K562 (cell line): ENCODE data around the gene GLUL. TPM values are rescaled to one million over a fixed set of nuclear protein-coding genes. Genes with fewer than 3 reads are reported as not detected.

Experiments
- CHAMP1 ChIP-seq: fragments of 450-650 bp; IDR thresholded peaks from 2 replicates; pipeline ENCODE4 v1.6.1; 2016; ENCODE audit warnings: mild to moderate bottlenecking
- CHCHD3 ChIP-seq: fragments of 250-450 bp; sonication (Bioruptor Pico); IDR thresholded peaks from 2 replicates; pipeline ENCODE4 v2.1.2; 2022; ENCODE audit warnings: mild to moderate bottlenecking
- CTCF ChIP-seq, 3 experiments: IDR thresholded peaks in 2 of 3; conservative IDR thresholded peaks in 1 of 3; 2 replicates each; pipeline ENCODE4 v1.5.1; 2011 to 2012; ENCODE audit warnings: low read length in 3 of 3, mild to moderate bottlenecking in 3 of 3, control low read depth in 2 of 3, improper control_type of control experiment in 1 of 3, inconsistent platforms in 1 of 3, low read depth in 1 of 3, mixed read lengths in 1 of 3, moderate library complexity in 1 of 3; ENCODE audit not compliant: insufficient read depth in 2 of 3
- ERF ChIP-seq: fragments of 450-650 bp; formaldehyde crosslinking; IDR thresholded peaks from 2 replicates; pipeline ENCODE4 v1.4.0; 2020; ENCODE audit warnings: mild to moderate bottlenecking, mixed read lengths
- EWSR1 ChIP-seq: fragments of 450-650 bp; IDR thresholded peaks from 2 replicates; pipeline ENCODE4 v1.6.1; 2018; ENCODE audit warnings: borderline replicate concordance, mild to moderate bottlenecking, low read depth, moderate library complexity; ENCODE audit not compliant: partially characterized antibody
- FOS ChIP-seq: IDR thresholded peaks from 3 replicates; pipeline ENCODE4 v1.6.1; 2011; ENCODE audit not compliant: insufficient read length; ENCODE audit errors: extremely low read depth
- HDAC1 ChIP-seq, 2 experiments: fragments of 450-650 bp; IDR thresholded peaks; 2 replicates each; pipeline ENCODE4 v1.6.1; 2016 to 2017; ENCODE audit warnings: inconsistent platforms in 1 of 2, mild to moderate bottlenecking in 1 of 2, moderate library complexity in 1 of 2
- HDAC8 ChIP-seq: fragments of 450-650 bp; IDR thresholded peaks from 2 replicates; pipeline ENCODE4 v1.6.1; 2016; ENCODE audit warnings: mild to moderate bottlenecking, missing genetic modification characterization, moderate library complexity, missing compliant biosample characterization
- JUN ChIP-seq, 2 experiments: sonication (generic) in 1 of 2; formaldehyde crosslinking in 1 of 2; IDR thresholded peaks; 2 replicates each; pipeline versions ENCODE4 v1.6.1 to v1.8.0; 2012 to 2022; ENCODE audit warnings: borderline replicate concordance in 2 of 2, mild to moderate bottlenecking in 2 of 2, improper control_type of control experiment in 1 of 2, low read depth in 1 of 2, low read length in 1 of 2, missing genetic modification reagents in 1 of 2
- MAZ ChIP-seq, 2 experiments: fragments of 450-650 bp in 1 of 2; sonication (generic) in 1 of 2; formaldehyde crosslinking; IDR thresholded peaks in 1 of 2; conservative IDR thresholded peaks in 1 of 2; 2 replicates each; pipeline versions ENCODE4 v1.4.0 to v1.5.0; 2020; ENCODE audit warnings: mild to moderate bottlenecking in 1 of 2, missing genetic modification reagents in 1 of 2
- MXI1 ChIP-seq: IDR thresholded peaks from 2 replicates; pipeline ENCODE4 v1.6.1; 2011; ENCODE audit warnings: low read depth, mild to moderate bottlenecking, improper control_type of control experiment, low read length
- NFE2L1 ChIP-seq: fragments of 450-650 bp; IDR thresholded peaks from 2 replicates; pipeline ENCODE4 v1.6.1; 2016; ENCODE audit warnings: missing genetic modification characterization, low read depth, mild to moderate bottlenecking, missing compliant biosample characterization, moderate library complexity, borderline replicate concordance
- NR1H2 ChIP-seq: sonication (generic); formaldehyde crosslinking; IDR thresholded peaks from 2 replicates; pipeline ENCODE4 v1.4.0; 2020; ENCODE audit warnings: mild to moderate bottlenecking, missing genetic modification reagents
- NR3C1 ChIP-seq: sonication (generic); formaldehyde crosslinking; IDR thresholded peaks from 2 replicates; pipeline ENCODE4 v1.8.1; 2022; ENCODE audit warnings: missing genetic modification reagents
- PRPF4 ChIP-seq: fragments of 200-400 bp; formaldehyde crosslinking; IDR thresholded peaks from one replicate; pipeline ENCODE4 v1.6.1; 2017; ENCODE audit warnings: low read length, low read depth, mild to moderate bottlenecking; ENCODE audit not compliant: insufficient read depth, poor library complexity, severe bottlenecking
- RFX1 ChIP-seq: fragments of 450-650 bp; IDR thresholded peaks from 2 replicates; pipeline ENCODE4 v1.6.1; 2016; ENCODE audit warnings: mild to moderate bottlenecking, moderate library complexity
- SMARCA4 ChIP-seq: fragments of 450-650 bp; IDR thresholded peaks from 2 replicates; pipeline ENCODE4 v1.6.1; 2016
- SMARCC2 ChIP-seq: fragments of 450-650 bp; IDR thresholded peaks from 2 replicates; pipeline ENCODE4 v1.6.1; 2017; ENCODE audit warnings: antibody characterized with exemption, moderate library complexity, mild to moderate bottlenecking, low read depth
- SOX6 ChIP-seq: fragments of 450-650 bp; IDR thresholded peaks from 2 replicates; pipeline ENCODE4 v1.6.1; 2014; ENCODE audit warnings: mild to moderate bottlenecking
- TCF15 ChIP-seq: fragments of 250-450 bp; sonication (Bioruptor Pico); IDR thresholded peaks from 2 replicates; pipeline ENCODE4 v1.8.0; 2022; ENCODE audit warnings: moderate library complexity, mild to moderate bottlenecking, inconsistent platforms
- TCF3 ChIP-seq: sonication (generic); formaldehyde crosslinking; IDR thresholded peaks from 2 replicates; pipeline ENCODE4 v1.4.0; 2020; ENCODE audit warnings: mild to moderate bottlenecking, missing genetic modification reagents
- TEAD1 ChIP-seq, 2 experiments: fragments of 450-650 bp in 1 of 2; sonication (generic) in 1 of 2; formaldehyde crosslinking; IDR thresholded peaks; 2 replicates each; pipeline versions ENCODE4 v1.4.0 to v1.8.0; 2020 to 2022; ENCODE audit warnings: mild to moderate bottlenecking in 2 of 2, missing genetic modification reagents in 1 of 2
- ZNF175 ChIP-seq: fragments of 200-800 bp; sonication (Bioruptor generic); IDR thresholded peaks from 2 replicates; pipeline ENCODE4 v1.6.1; 2016; ENCODE audit warnings: low read depth, mild to moderate bottlenecking, missing genetic modification characterization, missing compliant biosample characterization
- ZNF444 ChIP-seq: fragments of 250-450 bp; sonication (Bioruptor Pico); IDR thresholded peaks from 2 replicates; pipeline ENCODE4 v1.4.0; 2020; ENCODE audit warnings: mild to moderate bottlenecking, moderate library complexity
- polyA plus RNA-seq, 8 experiments: library from polyadenylated mRNA; depleted of rRNA in 4 of 8; stranded (reverse) in 5 of 8; unstranded in 3 of 8; fragments of >200 nt; fragmentation: Nextera tagmentation in 2 of 8; fragmentation: Illumina TruSeq in 1 of 8; extraction: Ambion mirVana in 2 of 8; extraction: Trizol in 1 of 8; gene quantifications; 2 replicates each; pipeline versions ENCODE4 v1.2.1 to v1.2.3, GENCODE V29; 2011 to 2014; ENCODE audit warnings: inconsistent platforms in 1 of 8, missing spikeins in 1 of 8
- total RNA-seq, 7 experiments: library from RNA; depleted of rRNA in 6 of 7; stranded (reverse); fragments of >200 nt in 6 of 7; fragmentation: Illumina TruSeq in 2 of 7; extraction: Trizol in 2 of 7; gene quantifications; 2 replicates each; pipeline versions ENCODE4 v1.2.1 to v1.2.3, GENCODE V29; 2011 to 2021; ENCODE audit warnings: low replicate concordance in 1 of 7

The GLUL gene
- total and polyA plus RNA-seq, 9 of the 15 experiments (the other 6 are each of a cell fraction or from before 2014, with no cell fraction given): 1,088 to 4,222 (median 1,338) TPM

GRCh38 chr1:182338806-182339370, 52.7 kb downstream of the GLUL start (continued):
- TF ChIP-seq FOS (no peak), JUN (IDR thresholded peaks at IDR 0.05; ENCODE audit: borderline replicate concordance, low read depth, low read length) (peak; percentile 45; the same call in 1 of the 2 replicates), JUN (CRISPR knock-in tag; IDR thresholded peaks at IDR 0.05; ENCODE audit: borderline replicate concordance) (no peak), CTCF (IDR thresholded peaks at IDR 0.05 in 2 of 3, conservative IDR thresholded peaks at IDR 0.05 in 1 of 3; ENCODE audit: insufficient read depth in 2 of 3, low read depth in 1 of 3, low read length in 3 of 3) (peak; percentile 34 to 56 (median 49); a peak in 5 of 6 replicates), ZNF175 (CRISPR knock-in tag) (peak; percentile 78; the same call in 1 of the 2 replicates), TEAD1 (CRISPR knock-in tag; IDR thresholded peaks at IDR 0.05) (peak in 1 of 2 experiments; percentile 82; a peak in 1 of 4 replicates), NFE2L1 (no peak), PRPF4 (no peak), MXI1 (0 out of 2 replicates have a peak, but pooled peaks have one; percentile 10), HDAC1 (IDR thresholded peaks at IDR 0.05) (peak in 1 of 2 experiments; percentile 75; a peak in 2 of 4 replicates), HDAC8 (tag) (0 out of 2 replicates have a peak, but pooled peaks have one; percentile 68), MAZ (CRISPR knock-in tag; conservative IDR thresholded peaks at IDR 0.05 in 1 of 2, IDR thresholded peaks at IDR 0.05 in 1 of 2) (0 out of 4 replicates have a peak, but pooled peaks have one; percentile 36 to 59), TCF15 (CRISPR knock-in tag) (0 out of 2 replicates have a peak, but pooled peaks have one; percentile 58), ZNF444 (CRISPR knock-in tag) (no peak), ERF (0 out of 2 replicates have a peak, but pooled peaks have one; percentile 75), CHCHD3 (CRISPR knock-in tag) (no peak), SMARCA4 (peak; percentile 90), TCF3 (peak; percentile 90), EWSR1 (no peak), NR1H2 (CRISPR knock-in tag) (no peak), NR3C1 (CRISPR knock-in tag) (no peak), SOX6 (peak; percentile 94), CHAMP1 (peak; percentile 72), RFX1 (no peak), SMARCC2 (peak; percentile 47; the same call in 1 of the 2 replicates)
